D341Med (cell line): ENCODE results near the gene LCN15.
A peak's percentile ranks its signal among the peaks of the same experiment; 100 is the strongest.
"Not testable (repeated sequence)": the region's sequence is repeated elsewhere in the genome, so short reads cannot be mapped to it uniquely, and the experiment has no call there.

ENCODE experiments used
- DNase-seq: peaks from one replicate; pipeline ENCODE4 v3.0.0; 2012; ENCODE audit warnings: low spot score

LCN15 gene

GRCh38 chr9:136722093-136722968 is 42.0 kb downstream of the LCN15 start:
- no peak for DNase-seq

DNA sequence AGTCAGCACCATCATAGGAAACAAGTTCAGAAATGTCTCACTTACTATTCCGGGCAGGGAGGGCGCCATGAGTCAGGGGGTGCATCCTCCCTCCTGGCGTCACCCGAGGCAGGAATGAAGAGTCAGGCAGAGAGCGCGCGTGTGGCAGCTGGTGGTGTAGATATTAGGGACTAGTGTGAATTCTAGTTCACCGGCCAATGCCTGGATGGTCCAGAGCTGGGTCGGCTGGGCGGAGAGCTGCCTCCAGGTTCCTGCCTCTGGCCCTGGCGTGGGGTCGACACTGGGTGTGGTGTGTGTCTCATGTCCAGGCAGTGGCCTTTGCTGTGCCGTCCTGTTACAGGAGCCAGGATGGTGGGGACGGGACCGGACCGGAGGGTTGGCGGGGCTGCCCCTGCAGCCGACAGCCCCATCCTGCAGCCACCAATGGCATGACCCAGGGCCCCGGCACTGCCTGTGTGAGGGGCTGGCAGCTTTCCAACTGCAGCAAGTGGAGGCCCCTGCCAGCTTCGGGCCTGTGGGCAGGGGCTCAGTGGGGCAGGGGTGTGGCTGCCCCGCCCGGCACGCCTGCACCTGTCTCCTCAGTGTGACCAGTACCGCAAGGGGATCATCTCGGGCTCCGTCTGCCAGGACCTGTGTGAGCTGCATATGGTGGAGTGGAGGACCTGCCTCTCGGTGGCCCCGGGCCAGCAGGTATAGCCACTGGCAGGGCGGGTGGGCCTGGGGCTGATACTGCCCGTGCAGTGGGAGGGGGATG is 42.8 kb downstream of the LCN15 start:
- DNase-seq = peak; percentile 66

- no peak for DNase-seq
Observed at GRCh38 chr9:136720898-136721338, 43.4 kb downstream of the LCN15 start.

DNA sequence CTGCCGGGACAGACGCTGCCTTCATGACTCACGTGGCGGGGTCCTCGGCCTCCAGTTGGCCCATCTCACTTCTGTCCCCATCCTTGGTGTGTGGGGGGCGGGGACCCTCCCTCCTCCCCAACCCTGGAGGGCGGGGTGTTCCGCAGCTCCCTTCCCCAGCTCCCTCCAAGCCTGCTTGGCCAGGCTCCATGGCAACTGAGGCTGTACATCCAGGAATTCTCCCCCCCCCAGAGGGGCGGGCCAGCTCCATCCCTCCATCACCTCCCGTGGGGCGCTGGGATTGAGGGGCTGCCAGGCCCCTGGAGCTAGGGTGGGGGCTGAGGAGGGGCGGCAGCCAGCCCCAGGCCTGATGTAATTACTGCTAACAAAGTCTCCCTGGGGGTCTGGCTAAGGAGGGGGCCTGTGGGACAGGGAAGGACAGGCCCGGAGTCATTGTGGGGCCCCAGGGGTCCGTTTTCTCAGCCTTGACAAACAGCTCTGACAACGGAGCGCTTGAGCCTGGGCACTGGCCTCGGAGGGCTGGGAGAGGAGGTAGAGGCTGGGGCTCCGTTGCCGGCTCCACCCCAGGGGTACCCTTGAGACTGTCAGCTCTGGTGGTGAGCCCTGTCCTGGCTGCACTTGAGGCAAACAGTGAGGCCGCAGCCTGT is 43.9 kb downstream of the LCN15 start:
- DNase-seq = peak; percentile 64

GRCh38 chr9:136719195-136719880 is 45.0 kb downstream of the LCN15 start:
- DNase-seq = no peak

- no peak for DNase-seq
Observed at GRCh38 chr9:136718345-136719194, 45.7 kb downstream of the LCN15 start.

- no peak for DNase-seq
Observed at GRCh38 chr9:136717399-136717798, 46.9 kb downstream of the LCN15 start.

DNA sequence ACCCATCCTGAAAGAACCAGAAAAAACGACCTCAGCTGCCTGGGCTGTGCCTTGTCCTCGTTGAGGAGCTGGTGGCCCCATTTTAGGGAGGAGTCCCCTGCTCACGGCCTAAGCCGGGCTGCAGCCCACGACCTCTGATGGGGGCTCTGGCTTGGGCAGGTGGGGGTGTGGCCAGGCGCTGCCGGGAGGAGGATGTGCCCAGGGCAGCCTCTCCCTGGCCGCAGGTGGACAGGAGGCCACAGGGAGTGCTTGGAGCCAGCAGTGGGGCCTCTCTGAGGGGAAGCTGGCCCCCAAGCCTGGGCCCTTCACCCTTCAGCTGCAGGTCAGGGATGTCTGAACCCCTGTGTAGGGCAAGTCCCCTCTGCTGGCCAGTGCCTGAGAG is 49.4 kb downstream of the LCN15 start:
- no peak for DNase-seq

DNA sequence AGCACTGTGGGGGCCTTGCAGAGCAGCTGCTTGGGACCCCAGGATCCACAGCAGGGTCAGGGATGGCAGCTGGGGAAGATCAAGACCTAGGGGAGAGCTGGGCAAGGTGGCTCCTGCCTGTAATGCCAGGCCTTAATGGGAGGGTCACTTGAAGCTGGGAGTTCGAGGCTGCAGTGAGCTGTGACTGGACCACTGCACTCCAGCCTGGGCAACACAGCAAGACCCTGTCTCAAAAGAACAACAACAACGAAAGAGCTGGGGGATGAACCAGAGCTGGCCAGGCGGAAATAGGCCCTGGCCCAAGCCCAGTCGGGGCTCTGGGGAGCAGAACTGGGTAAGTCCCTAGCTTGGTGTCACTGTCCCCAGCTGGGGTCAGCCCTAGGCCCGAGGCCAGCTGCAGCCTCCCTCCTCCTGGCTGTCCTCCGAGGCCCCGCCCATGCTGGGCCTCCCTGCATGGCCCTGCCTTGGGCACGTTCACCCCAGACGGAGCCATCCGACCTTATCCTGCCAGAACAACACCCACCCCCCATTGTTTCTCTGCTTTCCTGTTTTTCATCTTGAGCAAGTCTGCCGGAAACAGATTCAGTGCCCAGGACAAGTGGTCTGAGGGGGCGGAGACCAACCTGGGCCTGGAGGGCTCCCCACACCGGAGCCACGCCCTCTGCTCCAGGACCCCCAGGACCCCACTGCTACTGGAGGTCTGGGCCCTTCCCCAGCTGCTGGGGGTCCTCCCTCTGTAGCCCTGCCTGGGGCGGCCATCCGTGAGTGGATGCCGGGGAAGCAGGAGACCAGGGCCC is 50.0 kb downstream of the LCN15 start:
- DNase-seq = no peak

- DNase-seq = peak; percentile 63
Observed at GRCh38 chr9:136713550-136713949, 50.8 kb downstream of the LCN15 start.

GRCh38 chr9:136712690-136713544 is 51.4 kb downstream of the LCN15 start:
- DNase-seq = no peak

DNA sequence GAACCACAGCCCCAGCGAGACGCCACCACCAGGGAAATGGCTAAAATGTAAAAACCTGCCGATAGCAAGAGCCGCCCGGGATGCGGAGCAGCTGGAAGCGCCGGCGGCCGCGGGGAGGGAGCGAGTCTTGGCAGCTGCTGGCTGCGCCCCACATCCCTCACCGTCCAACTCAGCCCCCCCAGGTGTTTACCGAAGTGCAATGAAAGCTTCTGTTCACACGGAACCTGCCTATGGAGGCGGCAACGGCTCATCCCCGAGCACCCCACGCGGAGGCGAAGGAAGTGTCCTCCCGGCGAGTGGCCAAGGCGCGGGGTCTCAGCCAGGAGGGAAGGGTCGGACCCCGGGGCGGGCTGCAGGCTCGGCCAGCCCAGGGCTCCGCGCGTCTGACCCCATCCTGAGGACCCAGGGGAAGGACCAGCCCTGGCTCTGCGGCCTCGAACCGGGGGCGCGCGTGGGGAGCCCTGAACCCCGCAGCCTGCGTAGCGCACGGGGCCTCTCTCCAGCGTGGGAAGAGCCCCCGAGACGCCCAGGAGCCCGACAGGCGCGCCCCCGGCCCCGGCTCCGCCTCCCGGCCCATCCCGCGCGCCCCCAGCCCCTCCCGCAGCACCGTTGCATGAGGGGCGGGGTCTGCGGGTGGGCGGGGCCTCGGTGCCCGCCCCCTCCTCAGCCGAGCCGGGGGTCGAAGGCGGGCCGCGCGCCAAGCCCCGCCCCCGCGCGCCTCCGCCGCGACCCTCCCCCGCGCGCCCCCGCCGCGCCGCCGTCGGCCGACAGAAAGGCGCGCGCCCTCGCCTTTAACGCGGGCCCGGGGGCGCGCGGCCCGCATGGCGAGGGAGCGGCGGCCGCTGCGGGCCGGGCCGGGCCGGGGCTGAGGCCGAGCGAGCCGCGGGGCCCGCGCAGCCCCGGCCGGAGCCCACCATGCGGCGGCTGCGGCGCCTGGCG is 52.3 kb downstream of the LCN15 start, which contains the start of gene DIPK1B:
DIPK1B (plus strand) TSS at position 822 of the 939 bp plus-strand sequence; CDS start at position 916, 94 bp downstream.
- DNase-seq = peak; percentile 95

- DNase-seq = not testable (repeated sequence)
Observed at GRCh38 chr9:136711219-136711648, 53.1 kb downstream of the LCN15 start.

- no peak for DNase-seq
Observed at GRCh38 chr9:136710543-136710942, 53.8 kb downstream of the LCN15 start.
